ENCODE results near the gene DGKD. TPM values are rescaled to one million over a fixed set of nuclear protein-coding genes. Genes with fewer than 3 reads are reported as not detected.

The DGKD gene
- polyA plus RNA-seq, 3 donors: 14.5 to 67.5 (median 16.6) TPM

GRCh38 chr2:233486778-233487552 is 132.7 kb downstream of the DGKD start:
- Histone ChIP-seq H3K27ac (ENCODE audit: low read depth in 1 of 2, low read length in 2 of 2) (no peak overlapping the region), H3K4me1 (ENCODE audit: control insufficient read depth in 1 of 2, insufficient read depth in 2 of 2, low read length in 2 of 2) (no peaks in the 10 kb centered on the region), H3K79me2 (ENCODE audit: insufficient read depth, low read length) (no peaks in the 10 kb centered on the region), H2AFZ (ENCODE audit: insufficient read depth, low read depth, low read length, poor library complexity, severe bottlenecking) (no peak overlapping the region), H3K4me3 (replicated peaks in 1 of 3; ENCODE audit: low read depth in 2 of 3, low read length in 3 of 3) (no peak overlapping the region), H3K27me3 (ENCODE audit: control insufficient read depth in 2 of 2, insufficient read depth in 2 of 2, low read length in 2 of 2) (no peaks in the 10 kb centered on the region), H3K9me3 (replicated peaks in 1 of 2; ENCODE audit: control insufficient read depth in 1 of 2, insufficient read depth in 1 of 2, low read length in 2 of 2) (no peaks in the 10 kb centered on the region), H4K20me1 (ENCODE audit: insufficient read depth, low read length) (no peaks in the 10 kb centered on the region), H3K9ac (ENCODE audit: insufficient read depth, low read length, poor library complexity, severe bottlenecking) (no peak overlapping the region), H3K4me2 (replicated peaks; ENCODE audit: extremely low read depth, low read length, poor library complexity, severe bottlenecking) (no peak overlapping the region), H3K36me3 (replicated peaks in 1 of 2; ENCODE audit: control insufficient read depth in 1 of 2, insufficient read depth in 2 of 2, low read length in 2 of 2) (peaks cover 24 to 83% of the 10 kb centered on the region in 2 donors)
- Mint-ChIP-seq H3K9me3 (peaks cover 0 to 2% (median 0%) of the 10 kb centered on the region in 7 donors), H3K4me1 (no peaks in the 10 kb centered on the region), H3K36me3 (peaks cover 58 to 82% of the 10 kb centered on the region in 2 donors), H3K4me3 (no peak overlapping the region), H3K27me3 (ENCODE audit: low read depth in 3 of 3) (peaks cover 0 to 2% (median 0%) of the 10 kb centered on the region in 3 donors), H3K27ac (no peak overlapping the region)
- no peak for DNase-seq
- TF ChIP-seq CTCF (IDR thresholded peaks at IDR 0.05): no peak
- intact Hi-C loops (cut with micrococcal nuclease): no loop called here
- 93% methylated on average over 2 of the region's 4 CpGs for WGBS (ENCODE audit: insufficient coverage)

- Mint-ChIP-seq H3K9me3 (peaks cover 0 to 2% (median 0%) of the 10 kb centered on the region in 7 donors), H3K36me3 (peaks cover 58 to 77% of the 10 kb centered on the region in 2 donors), H3K4me3 (no peak overlapping the region), H3K4me1 (no peaks in the 10 kb centered on the region), H3K27me3 (ENCODE audit: low read depth in 3 of 3) (peaks cover 0 to 2% (median 0%) of the 10 kb centered on the region in 3 donors), H3K27ac (no peak overlapping the region)
- no peak for TF ChIP-seq CTCF (IDR thresholded peaks at IDR 0.05)
- Histone ChIP-seq H3K9me3 (replicated peaks in 1 of 2; ENCODE audit: control insufficient read depth in 1 of 2, insufficient read depth in 1 of 2, low read length in 2 of 2) (no peaks in the 10 kb centered on the region), H2AFZ (ENCODE audit: insufficient read depth, low read depth, low read length, poor library complexity, severe bottlenecking) (no peak overlapping the region), H3K27me3 (ENCODE audit: control insufficient read depth in 2 of 2, insufficient read depth in 2 of 2, low read length in 2 of 2) (no peaks in the 10 kb centered on the region), H3K4me2 (replicated peaks; ENCODE audit: extremely low read depth, low read length, poor library complexity, severe bottlenecking) (no peak overlapping the region), H4K20me1 (ENCODE audit: insufficient read depth, low read length) (no peaks in the 10 kb centered on the region), H3K9ac (ENCODE audit: insufficient read depth, low read length, poor library complexity, severe bottlenecking) (no peak overlapping the region), H3K4me3 (replicated peaks in 1 of 3; ENCODE audit: low read depth in 2 of 3, low read length in 3 of 3) (no peak overlapping the region), H3K4me1 (ENCODE audit: control insufficient read depth in 1 of 2, insufficient read depth in 2 of 2, low read length in 2 of 2) (no peaks in the 10 kb centered on the region), H3K27ac (ENCODE audit: low read depth in 1 of 2, low read length in 2 of 2) (no peak overlapping the region), H3K36me3 (replicated peaks in 1 of 2; ENCODE audit: control insufficient read depth in 1 of 2, insufficient read depth in 2 of 2, low read length in 2 of 2) (peaks cover 31 to 82% of the 10 kb centered on the region in 2 donors), H3K79me2 (ENCODE audit: insufficient read depth, low read length) (no peaks in the 10 kb centered on the region)
- no CpG with 5 or more reads among the region's 9 CpGs for whole genome bisulfite sequencing (ENCODE audit: insufficient coverage)
- intact Hi-C loops (cut with micrococcal nuclease): no loop called here
- no peak for DNase-seq
Measured at GRCh38 chr2:233487748-233488345, 133.6 kb downstream of the DGKD start.
